ENCODE data around the gene LRTM2. TPM values are rescaled to one million over a fixed set of nuclear protein-coding genes. Genes with fewer than 3 reads are reported as not detected.
A peak's percentile ranks its signal among the peaks of the same experiment; 100 is the strongest.

LRTM2 gene
- total RNA-seq, 1 donor from 2014 or later: 14.6 TPM

GRCh38 chr12:1832801-1833595 is 12.6 kb downstream of the LRTM2 start:
- no peak overlapping the region for H3K27ac Mint-ChIP-seq (ENCODE audit: unreplicated experiment)
- TF ChIP-seq CTCF (IDR thresholded peaks at IDR 0.05; ENCODE audit: partially characterized antibody, unreplicated experiment): no peak
- H3K9me3 Mint-ChIP-seq (ENCODE audit: unreplicated experiment): peaks cover 6% of the 10 kb centered on the region
- H3K36me3 Mint-ChIP-seq (ENCODE audit: unreplicated experiment): peaks cover 5% of the 10 kb centered on the region
- no peak overlapping the region for H3K4me3 Mint-ChIP-seq (ENCODE audit: unreplicated experiment)
- H3K27me3 Mint-ChIP-seq (ENCODE audit: unreplicated experiment): peaks cover 3% of the 10 kb centered on the region
- peaks cover 25% of the 10 kb centered on the region for H3K4me1 Mint-ChIP-seq (ENCODE audit: low read depth, unreplicated experiment)
- no peak for DNase-seq

GRCh38 chr12:1833596-1834028 is 13.2 kb downstream of the LRTM2 start:
- TF ChIP-seq CTCF (IDR thresholded peaks at IDR 0.05; ENCODE audit: partially characterized antibody, unreplicated experiment): no peak
- Mint-ChIP-seq H3K4me1 (ENCODE audit: low read depth, unreplicated experiment) (peaks cover 23% of the 10 kb centered on the region), H3K27me3 (ENCODE audit: unreplicated experiment) (peaks cover 3% of the 10 kb centered on the region), H3K36me3 (ENCODE audit: unreplicated experiment) (peaks cover 5% of the 10 kb centered on the region), H3K27ac (ENCODE audit: unreplicated experiment) (no peak overlapping the region), H3K9me3 (ENCODE audit: unreplicated experiment) (peaks cover 4% of the 10 kb centered on the region), H3K4me3 (ENCODE audit: unreplicated experiment) (no peak overlapping the region)
- no peak for DNase-seq

- no peak for TF ChIP-seq CTCF (IDR thresholded peaks at IDR 0.05; ENCODE audit: partially characterized antibody, unreplicated experiment)
- peaks cover 5% of the 10 kb centered on the region for H3K36me3 Mint-ChIP-seq (ENCODE audit: unreplicated experiment)
- peaks cover 3% of the 10 kb centered on the region for H3K9me3 Mint-ChIP-seq (ENCODE audit: unreplicated experiment)
- H3K4me1 Mint-ChIP-seq (ENCODE audit: low read depth, unreplicated experiment): peaks cover 15% of the 10 kb centered on the region
- H3K27me3 Mint-ChIP-seq (ENCODE audit: unreplicated experiment): peaks cover 3% of the 10 kb centered on the region
- DNase-seq: no peak
- no peak overlapping the region for H3K27ac Mint-ChIP-seq (ENCODE audit: unreplicated experiment)
- no peak overlapping the region for H3K4me3 Mint-ChIP-seq (ENCODE audit: unreplicated experiment)
Measured at GRCh38 chr12:1834186-1834925, 14.0 kb downstream of the LRTM2 start.

- Mint-ChIP-seq H3K4me1 (ENCODE audit: low read depth, unreplicated experiment) (peaks cover 13% of the 10 kb centered on the region), H3K27me3 (ENCODE audit: unreplicated experiment) (peaks cover 3% of the 10 kb centered on the region), H3K27ac (ENCODE audit: unreplicated experiment) (peak overlapping the region; percentile 59), H3K9me3 (ENCODE audit: unreplicated experiment) (peaks cover 3% of the 10 kb centered on the region), H3K36me3 (ENCODE audit: unreplicated experiment) (peaks cover 5% of the 10 kb centered on the region), H3K4me3 (ENCODE audit: unreplicated experiment) (no peak overlapping the region)
- no peak for TF ChIP-seq CTCF (IDR thresholded peaks at IDR 0.05; ENCODE audit: partially characterized antibody, unreplicated experiment)
- DNase-seq: no peak
Measured at GRCh38 chr12:1835211-1836131, 15.1 kb downstream of the LRTM2 start.
